ENCODE data around the gene RAD51B.

The RAD51B gene

GRCh38 chr14:68314642-68315041 is 495.1 kb downstream of the RAD51B start:
- no peak for DNase-seq

DNA sequence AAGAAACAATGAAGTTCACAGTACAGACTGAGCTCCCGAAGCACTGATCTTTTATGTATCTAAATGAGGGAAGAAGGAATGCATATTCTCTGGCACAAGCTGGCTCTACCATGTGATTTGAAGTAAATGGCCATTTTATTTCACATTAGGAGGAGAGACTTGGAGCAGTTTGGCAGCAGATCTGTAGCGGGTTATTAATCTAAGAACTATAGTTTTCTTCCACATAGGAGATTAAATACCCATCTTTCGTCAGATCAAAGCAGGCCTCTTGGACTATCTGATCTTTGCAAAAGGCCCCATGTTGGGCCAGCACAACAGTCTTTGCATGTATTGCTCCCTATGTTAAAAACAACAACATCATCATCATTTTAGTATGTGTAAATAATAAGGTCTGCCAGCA is 495.5 kb downstream of the RAD51B start:
- DNase-seq, result no peak

DNA sequence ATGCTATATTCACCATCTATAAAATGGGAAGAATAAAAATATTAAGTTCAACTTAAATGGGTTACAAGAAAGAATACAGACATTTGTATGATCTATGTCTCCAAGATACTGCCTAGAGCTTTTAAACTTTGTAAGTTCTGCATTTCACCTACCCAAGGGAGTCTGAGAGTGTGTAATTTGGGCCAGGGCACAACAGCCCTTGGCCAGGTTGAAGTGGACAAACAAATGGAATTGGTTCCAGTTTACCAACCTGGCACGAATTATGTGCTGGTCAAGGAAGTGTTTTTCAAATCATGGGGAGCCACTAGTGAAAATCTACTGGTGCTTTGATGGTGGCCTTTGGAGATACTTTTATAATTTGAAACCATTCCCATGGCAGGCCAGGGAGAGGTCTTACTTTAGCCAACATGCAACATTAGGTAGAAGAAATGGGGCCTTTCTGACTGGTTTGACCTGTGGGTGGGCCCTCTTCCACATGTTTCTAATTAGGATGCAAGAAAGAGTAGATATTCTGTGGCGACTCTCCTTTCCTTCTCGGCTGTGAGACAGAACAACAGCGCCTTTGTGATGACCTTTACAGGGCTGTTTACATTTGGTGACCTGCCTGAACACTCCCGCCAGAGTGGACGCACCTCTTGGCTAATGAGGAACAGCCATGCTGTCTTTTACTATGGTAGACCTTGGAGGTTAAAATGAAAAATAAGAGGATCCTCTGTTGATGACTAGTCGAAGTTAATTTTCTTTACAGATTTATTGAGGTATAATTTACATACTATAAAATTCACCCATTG is 496.7 kb downstream of the RAD51B start:
- no peak for DNase-seq

GRCh38 chr14:68317239-68317638 is 497.7 kb downstream of the RAD51B start:
- no peak for DNase-seq

- DNase-seq, result no peak
Measured at GRCh38 chr14:68318828-68319227, 499.2 kb downstream of the RAD51B start.

GRCh38 chr14:68320495-68320894 is 500.9 kb downstream of the RAD51B start:
- DNase-seq, result no peak

DNA sequence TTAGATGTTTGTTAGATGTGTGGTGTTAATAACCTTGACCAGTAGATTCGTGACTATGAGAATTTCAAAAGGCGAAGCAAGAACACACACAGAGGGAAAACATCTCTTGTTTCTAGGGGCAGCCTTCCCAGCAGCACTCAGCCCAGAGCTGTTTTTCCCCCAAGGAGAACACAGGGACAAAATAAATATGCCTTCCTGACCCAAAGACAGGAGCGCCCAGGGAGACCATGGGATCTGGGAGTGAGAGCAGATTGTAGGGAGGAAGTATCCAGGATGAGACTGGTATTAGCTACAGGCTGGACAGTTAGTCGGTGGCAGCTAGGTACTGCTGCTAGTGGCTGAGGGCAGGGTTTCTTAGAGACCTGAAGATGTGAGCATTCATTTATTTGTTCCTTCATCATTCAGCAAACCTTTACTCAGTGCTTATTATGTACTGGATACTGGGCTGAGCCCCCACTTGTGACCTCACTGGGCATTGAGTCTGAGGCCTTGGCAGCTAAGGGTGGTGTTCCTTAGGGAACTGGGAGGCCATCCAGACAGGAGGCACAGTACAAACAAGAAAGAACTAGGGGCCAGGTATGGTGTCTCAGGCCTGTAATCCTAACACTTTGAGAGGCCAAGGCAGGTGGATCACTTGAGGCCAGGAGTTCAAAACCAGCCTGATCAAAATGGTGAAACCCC is 503.5 kb downstream of the RAD51B start:
- no peak for DNase-seq

DNA sequence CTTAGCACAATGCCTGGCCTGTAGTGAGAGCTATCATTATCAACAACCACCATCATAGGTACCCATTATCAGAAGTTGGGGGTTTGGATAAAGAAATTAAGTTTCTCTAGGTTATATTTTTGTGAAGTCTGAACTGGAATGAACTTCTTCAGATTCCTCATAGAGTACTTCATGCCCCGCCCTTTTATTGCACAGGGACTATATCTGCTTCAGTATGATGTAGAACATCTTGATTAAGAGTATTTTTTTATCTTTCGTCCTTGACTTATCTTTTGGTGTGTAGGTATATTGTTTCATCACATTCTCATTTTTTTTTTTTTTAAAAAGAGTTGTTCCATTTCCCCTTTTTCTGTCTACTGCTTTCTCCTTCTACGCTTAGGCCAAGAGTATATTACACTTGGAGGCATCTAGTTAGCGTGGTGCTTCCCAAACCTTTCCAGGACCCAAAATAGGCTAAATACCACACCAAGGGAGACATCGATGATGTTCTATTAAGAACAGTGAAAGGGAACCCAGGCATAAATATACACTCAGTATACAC is 505.8 kb downstream of the RAD51B start:
- no peak for DNase-seq

DNA sequence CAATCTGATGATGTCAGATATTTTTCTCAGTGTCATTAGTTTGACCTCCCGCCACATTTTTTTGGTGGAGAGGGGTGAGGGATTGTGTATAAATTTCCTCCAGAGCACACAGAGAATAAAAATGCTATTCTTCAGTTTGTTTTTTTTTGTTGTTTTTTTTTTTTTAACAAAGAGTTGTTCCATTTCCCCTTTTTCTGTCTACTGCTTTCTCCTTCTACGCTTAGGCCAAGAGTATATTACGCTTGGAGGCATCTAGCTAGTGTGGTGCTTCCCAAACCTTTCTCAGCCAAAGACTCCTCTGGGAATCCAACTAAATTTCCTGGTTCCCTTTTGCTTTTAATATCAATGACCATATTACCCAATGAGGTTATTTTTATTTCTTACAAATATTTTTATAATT is 507.7 kb downstream of the RAD51B start:
- DNase-seq, result no peak

- no peak for DNase-seq
Measured at GRCh38 chr14:68328509-68328908, 508.9 kb downstream of the RAD51B start.

DNA sequence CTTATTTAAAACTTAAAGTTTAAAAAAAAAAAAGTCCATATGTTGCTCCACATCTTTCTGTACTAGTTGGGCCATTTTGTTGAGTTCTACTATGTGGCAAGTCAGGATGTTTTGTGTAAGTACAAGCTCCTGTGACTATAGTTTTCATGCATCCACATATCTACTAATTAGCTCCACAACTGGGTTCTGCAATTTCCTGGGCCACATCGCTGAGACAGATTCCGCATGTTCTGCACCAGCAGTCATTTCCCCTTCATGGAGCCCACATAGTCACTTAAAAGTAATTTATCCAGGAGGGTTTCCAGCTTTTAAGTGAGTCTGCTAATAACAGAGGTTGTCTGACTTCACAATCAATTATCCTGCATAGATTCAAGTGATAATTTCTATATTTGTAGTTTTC is 511.8 kb downstream of the RAD51B start:
- DNase-seq, result no peak

GRCh38 chr14:68331991-68332390 is 512.4 kb downstream of the RAD51B start:
- no peak for DNase-seq

- no peak for DNase-seq
Measured at GRCh38 chr14:68333262-68333661, 513.7 kb downstream of the RAD51B start.

GRCh38 chr14:68335312-68335711 is 515.7 kb downstream of the RAD51B start:
- DNase-seq, result no peak

DNA sequence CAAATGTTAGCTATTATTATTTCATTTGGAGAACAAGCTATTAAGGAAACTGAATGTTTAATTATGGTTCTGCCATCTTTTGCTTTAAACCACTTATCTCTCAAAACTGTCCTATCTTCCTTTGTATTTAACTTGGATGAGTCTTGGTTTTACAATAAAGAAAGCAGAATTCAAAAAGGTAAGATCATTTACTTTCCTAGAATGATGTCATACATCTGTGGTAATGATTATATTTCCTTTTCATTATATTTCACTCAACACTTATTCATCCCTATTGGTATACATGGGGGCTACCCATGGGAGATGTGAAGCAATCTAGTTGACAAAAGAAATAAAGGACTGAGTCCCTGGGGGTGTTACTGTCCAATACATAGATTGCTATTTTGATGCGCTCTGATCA is 516.6 kb downstream of the RAD51B start:
- DNase-seq, result no peak

- no peak for DNase-seq
Measured at GRCh38 chr14:68337279-68337678, 517.7 kb downstream of the RAD51B start.

DNA sequence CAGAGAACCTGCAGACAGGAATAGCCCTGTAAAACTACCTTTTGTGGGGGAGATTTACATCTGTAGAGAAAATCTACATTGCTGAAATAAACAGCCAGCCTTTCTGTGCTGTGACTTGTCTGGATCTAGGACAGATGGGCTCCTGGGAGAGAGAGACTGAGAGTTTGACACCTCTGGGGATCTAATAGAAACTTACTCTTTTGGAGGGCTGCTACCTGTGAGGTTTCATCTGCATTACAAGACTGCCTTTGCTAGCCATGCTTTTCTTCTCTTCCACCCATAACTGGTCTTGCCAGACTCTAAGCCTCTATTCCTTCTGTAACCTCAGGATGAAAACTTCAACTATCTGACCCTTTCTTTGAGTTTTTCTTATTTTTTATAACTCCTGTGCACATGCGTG is 520.7 kb downstream of the RAD51B start:
- DNase-seq, result no peak

GRCh38 chr14:68341411-68342212 is 522.0 kb downstream of the RAD51B start:
- no peak for DNase-seq

DNA sequence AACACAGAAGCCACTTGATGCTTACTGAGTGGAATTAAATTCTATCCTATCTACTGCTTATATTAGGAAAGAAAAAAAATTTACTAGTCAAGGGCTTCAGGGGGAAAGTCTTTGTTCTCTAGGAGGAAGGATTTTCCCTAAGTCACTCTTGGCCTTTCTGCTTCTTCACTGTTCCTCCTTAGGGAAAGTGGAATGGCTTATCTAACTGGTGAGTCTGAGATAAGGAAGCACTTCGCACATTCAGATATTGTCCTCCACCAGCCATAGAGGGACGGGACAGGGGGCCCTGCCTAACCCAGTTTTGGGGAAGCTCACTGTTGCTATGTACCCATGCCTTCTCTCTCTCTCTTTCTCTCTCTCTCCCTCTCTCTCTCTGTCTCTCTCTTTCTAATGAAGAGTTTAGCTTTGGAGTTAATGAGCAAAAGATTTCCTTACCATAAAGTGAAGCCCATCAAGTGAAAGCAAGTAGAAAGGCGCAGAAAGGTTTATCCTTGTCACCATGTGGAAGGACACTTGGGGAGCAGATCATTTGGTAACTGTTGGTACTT is 522.7 kb downstream of the RAD51B start:
- no peak for DNase-seq

DNA sequence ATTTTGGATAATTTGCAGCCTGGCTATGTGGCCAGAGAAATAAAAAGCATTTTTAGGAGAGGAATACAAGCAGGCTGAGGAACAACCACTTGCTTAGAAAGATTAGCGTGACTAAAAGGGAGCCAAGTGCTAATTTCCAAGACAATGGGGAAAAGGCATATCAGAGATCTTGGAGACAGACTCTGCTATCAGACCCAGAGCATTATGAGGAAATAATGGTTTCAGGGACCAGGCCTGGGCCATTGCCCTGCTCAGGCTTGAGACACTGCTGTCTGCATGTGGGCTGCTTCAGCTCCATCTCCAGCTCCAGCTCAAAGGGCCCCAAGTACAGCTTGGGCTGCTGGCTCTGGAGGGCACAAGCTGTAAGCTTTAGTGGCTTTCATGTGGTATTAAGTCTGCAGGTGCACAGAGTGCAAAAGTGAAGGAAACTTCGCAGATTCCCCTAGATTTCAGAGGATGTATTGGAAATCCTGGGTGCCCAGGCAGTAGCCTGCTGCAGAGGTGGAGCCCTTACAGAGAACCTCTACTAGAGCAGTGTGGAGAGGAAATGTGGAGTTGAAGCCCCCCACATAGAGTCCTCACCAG is 524.0 kb downstream of the RAD51B start:
- no peak for DNase-seq

DNA sequence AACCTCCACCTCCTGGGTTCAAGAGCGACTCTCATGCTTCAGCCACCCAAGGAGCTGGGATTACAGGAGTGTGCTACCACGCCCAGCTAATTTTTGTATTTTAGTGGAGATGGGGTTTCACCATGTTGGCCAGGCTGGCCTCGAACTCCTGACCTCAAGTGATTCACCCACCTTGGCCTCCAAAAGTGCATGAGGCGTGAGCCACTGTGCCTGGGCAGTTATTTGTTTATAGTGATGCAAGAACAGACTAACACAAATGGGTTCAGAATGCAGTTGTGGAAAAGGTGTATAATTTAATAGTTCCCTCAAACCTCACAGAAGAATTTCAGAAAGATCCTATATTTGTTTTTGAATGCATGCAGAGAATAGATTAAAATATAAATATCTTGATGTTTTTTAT is 526.2 kb downstream of the RAD51B start:
- no peak for DNase-seq

DNA sequence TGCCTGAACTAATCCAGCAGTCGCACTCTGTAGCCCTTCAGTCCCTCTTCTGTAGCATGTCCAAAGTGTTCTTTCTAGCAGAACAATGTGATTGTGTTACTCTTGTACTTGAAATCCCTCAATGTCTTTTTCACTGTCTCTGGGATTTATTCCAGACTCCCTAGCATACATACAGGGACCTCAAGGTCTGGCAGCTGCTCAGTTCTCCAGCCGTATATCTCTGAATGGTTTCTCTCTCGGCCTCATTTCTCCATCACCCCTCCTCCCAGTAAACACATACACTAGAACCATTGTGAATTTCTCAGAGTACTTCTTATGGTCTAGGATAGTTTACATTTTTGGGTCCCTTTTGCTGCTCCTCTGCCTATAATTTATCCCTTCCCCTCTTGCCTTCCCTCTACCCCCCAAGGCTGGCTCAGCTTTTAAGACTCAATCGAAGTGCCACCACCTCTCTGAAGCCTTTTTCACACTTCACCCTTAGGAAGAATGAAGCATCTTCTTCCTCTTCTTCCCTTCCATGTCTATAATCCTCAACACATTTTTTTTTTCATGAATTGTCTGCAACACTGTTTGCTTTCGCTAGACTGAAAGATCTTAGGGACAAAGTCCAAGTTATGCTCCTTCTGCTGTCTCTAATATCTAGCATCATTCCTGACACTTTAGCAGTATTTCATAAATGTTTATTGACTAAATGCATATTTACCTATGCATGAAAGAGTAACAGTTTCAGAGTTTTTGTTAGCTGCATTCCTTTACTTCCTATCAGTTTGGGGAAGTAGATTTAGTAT is 527.2 kb downstream of the RAD51B start:
- DNase-seq, result no peak

Data from femur (tissue), 1 donor.